OCI-LY7 (cell line): ENCODE data around the gene NSMCE1.

Experiments used
- CTCF ChIP-seq: fragments of 200-600 bp; sonication (generic); conservative IDR thresholded peaks from 2 replicates; pipeline ENCODE4 v1.5.1; 2014; ENCODE audit warnings: mild to moderate bottlenecking, antibody characterized with exemption, low read length, moderate library complexity, mixed read lengths
- EZH2phosphoT487 ChIP-seq: fragments of 200-600 bp; sonication (generic); IDR thresholded peaks from 2 replicates; pipeline ENCODE4 v1.6.1; 2018; ENCODE audit warnings: low read depth, borderline replicate concordance, mild to moderate bottlenecking, mixed run types, antibody characterized with exemption, low read length, moderate library complexity, mixed read lengths

- TF ChIP-seq CTCF: no peak
- TF ChIP-seq EZH2phosphoT487: no peak
Measured at GRCh38 chr16:27239906-27240655, 28.5 kb downstream of the NSMCE1 start.
